ENCODE measurements around the gene ITPK1.
"Not testable (repeated sequence)": the region's sequence is repeated elsewhere in the genome, so short reads cannot be mapped to it uniquely, and the experiment has no call there.

Gene ITPK1

GRCh38 chr14:93084866-93085857 lies 30.6 kb downstream of the ITPK1 start:
- DNase-seq (ENCODE audit: low read depth in 2 of 2) = no peak

- DNase-seq (ENCODE audit: low read depth in 2 of 2) = no peak
These were observed 31.3 kb downstream of the ITPK1 start for GRCh38 chr14:93084402-93084801.

GRCh38 chr14:93083917-93084316 lies 31.8 kb downstream of the ITPK1 start:
- DNase-seq (ENCODE audit: low read depth in 2 of 2) = no peak

GRCh38 chr14:93082576-93083001 lies 33.1 kb downstream of the ITPK1 start:
- DNase-seq (ENCODE audit: low read depth in 2 of 2) = no peak

- no peak for DNase-seq (ENCODE audit: low read depth in 2 of 2)
These were observed 33.7 kb downstream of the ITPK1 start for GRCh38 chr14:93081876-93082570.

- no peak for DNase-seq (ENCODE audit: low read depth in 2 of 2)
These were observed 35.8 kb downstream of the ITPK1 start for GRCh38 chr14:93079865-93080403.

- no peak for DNase-seq (ENCODE audit: low read depth in 2 of 2)
These were observed 36.4 kb downstream of the ITPK1 start for GRCh38 chr14:93079321-93079720.

- no peak for DNase-seq (ENCODE audit: low read depth in 2 of 2)
These were observed 36.9 kb downstream of the ITPK1 start for GRCh38 chr14:93078870-93079269.

GRCh38 chr14:93076755-93077154 lies 39.0 kb downstream of the ITPK1 start:
- DNase-seq (ENCODE audit: low read depth in 2 of 2) = no peak

GRCh38 chr14:93075891-93076290 lies 39.8 kb downstream of the ITPK1 start:
- DNase-seq (ENCODE audit: low read depth in 2 of 2) = no peak

GRCh38 chr14:93073910-93074769 lies 41.6 kb downstream of the ITPK1 start:
- peak in 1 of 2 donors; percentile 9 for DNase-seq (ENCODE audit: low read depth in 2 of 2)

GRCh38 chr14:93073358-93073707 lies 42.4 kb downstream of the ITPK1 start:
- DNase-seq (ENCODE audit: low read depth in 2 of 2) = no peak

GRCh38 chr14:93072659-93073357 lies 42.9 kb downstream of the ITPK1 start:
- DNase-seq (ENCODE audit: low read depth in 2 of 2) = no peak

GRCh38 chr14:93068711-93069110 lies 47.0 kb downstream of the ITPK1 start:
- no peak for DNase-seq (ENCODE audit: low read depth in 2 of 2)

- DNase-seq (ENCODE audit: low read depth in 2 of 2) = no peak
These were observed 48.6 kb downstream of the ITPK1 start for GRCh38 chr14:93067088-93067487.

GRCh38 chr14:93065272-93065730 lies 50.4 kb downstream of the ITPK1 start:
- no peak for DNase-seq (ENCODE audit: low read depth in 2 of 2)

- no peak for DNase-seq (ENCODE audit: low read depth in 2 of 2)
These were observed 51.1 kb downstream of the ITPK1 start for GRCh38 chr14:93064411-93065271.

GRCh38 chr14:93063393-93063792 lies 52.3 kb downstream of the ITPK1 start:
- no peak for DNase-seq (ENCODE audit: low read depth in 2 of 2)

GRCh38 chr14:93062890-93063289 lies 52.8 kb downstream of the ITPK1 start:
- no peak for DNase-seq (ENCODE audit: low read depth in 2 of 2)

GRCh38 chr14:93062013-93062412 lies 53.7 kb downstream of the ITPK1 start:
- DNase-seq (ENCODE audit: low read depth in 2 of 2) = not testable (repeated sequence)
